PFSK-1 (cell line): ENCODE results near the gene GFER.

Experiments used
- POLR2AphosphoS5 ChIP-seq: IDR thresholded peaks from 2 replicates; pipeline ENCODE4 v1.6.1; 2012; ENCODE audit warnings: low read depth, mild to moderate bottlenecking, control low read depth, low read length, moderate library complexity
- REST ChIP-seq, 2 experiments: IDR thresholded peaks; 2 replicates each; pipeline versions ENCODE4 v1.6.1 to v1.8.0; 2011 to 2012; ENCODE audit warnings: low read depth in 2 of 2, low read length in 2 of 2, control low read depth in 1 of 2, inconsistent platforms in 1 of 2, mild to moderate bottlenecking in 1 of 2, moderate library complexity in 1 of 2; ENCODE audit not compliant: insufficient read depth in 1 of 2

GRCh38 chr16:2001456-2002355 lies 17.7 kb downstream of the GFER start:
- TF ChIP-seq REST (IDR thresholded peaks at IDR 0.05; ENCODE audit: insufficient read depth in 1 of 2, low read depth in 2 of 2, low read length in 2 of 2) (no peak), POLR2AphosphoS5 (no peak)
